GM12878 (cell line): ENCODE results near the gene TUB. TPM values are rescaled to one million over a fixed set of nuclear protein-coding genes. Genes with fewer than 3 reads are reported as not detected.

Source experiments
- ATAC-seq: fragments of 200-7000 bp; cut with Tn5 transposase; 3 replicates; pipeline ENCODE4 v1.9.1; 2020; ENCODE audit warnings: mild to moderate bottlenecking, moderate library complexity
- BruUV-seq: library from RNA; stranded (reverse); fragments of 400-500 nt; replicated peaks from 2 replicates; lab custom pipeline; 2021; lab: Mats Ljungman, UMichigan
- CTCF ChIA-PET: fragments of 300-600 bp; sonication (Branson Sonifier 250); formaldehyde crosslinking; extraction: SDS; loops from one replicate; lab custom pipeline; 2021; ENCODE audit warnings: inconsistent platforms; lab: Yijun Ruan, JAX
- POLR2A ChIA-PET: fragments of 350-600 bp; formaldehyde crosslinking; extraction: SDS; loops from one replicate; lab custom pipeline; 2021; ENCODE audit warnings: inconsistent platforms; lab: Charles Lee
- RAD21 ChIA-PET: fragments of 300-600 bp; sonication (Branson Sonifier 250); formaldehyde crosslinking; loops from one replicate; lab custom pipeline; 2023; ENCODE audit warnings: antibody characterized with exemption; ENCODE audit not compliant: unreplicated experiment; lab: Charles Lee
- SMC1A ChIA-PET: fragments of 300-600 bp; sonication (Branson Sonifier 250); formaldehyde crosslinking; loops from one replicate; lab custom pipeline; 2023; ENCODE audit not compliant: unreplicated experiment, uncharacterized antibody; lab: Charles Lee
- DNase-seq: peaks from one replicate; pipeline ENCODE4 v3.0.0-alpha.2; 2011; ENCODE audit warnings: low read depth, low spot score
- FAIRE-seq: peaks from 3 replicates; lab custom pipeline; 2011; peaks lifted over from hg19 to GRCh38; lab: Jason Lieb, UNC
- H2AFZ ChIP-seq: 2 replicates; pipeline ENCODE4 v1.6.0; 2011; ENCODE audit warnings: low read depth, low read length, control low read depth; ENCODE audit not compliant: control insufficient read depth
- H3K27ac ChIP-seq: 2 replicates; pipeline ENCODE4 v1.5.1; 2011; ENCODE audit warnings: control low read depth; ENCODE audit not compliant: control insufficient read depth, insufficient read depth
- H3K27me3 ChIP-seq, 2 experiments: replicated peaks in 1 of 2; 2 replicates each; pipeline versions ENCODE4 v1.6.0 to v1.6.1; 2011; ENCODE audit warnings: low read length in 1 of 2; ENCODE audit not compliant: control insufficient read depth in 2 of 2, insufficient read depth in 2 of 2
- H3K36me3 ChIP-seq, 2 experiments: 2 replicates each; pipeline ENCODE4 v1.5.1; 2011; ENCODE audit warnings: low read length in 1 of 2; ENCODE audit not compliant: control insufficient read depth in 2 of 2, insufficient read depth in 2 of 2
- H3K4me1 ChIP-seq: 2 replicates; pipeline ENCODE4 v1.6.1; 2011; ENCODE audit warnings: mild to moderate bottlenecking, low read length, moderate library complexity, mixed read lengths; ENCODE audit not compliant: control insufficient read depth, insufficient read depth
- H3K4me2 ChIP-seq: 2 replicates; pipeline ENCODE4 v1.6.0; 2011; ENCODE audit warnings: control low read depth; ENCODE audit not compliant: control insufficient read depth, insufficient read depth
- H3K4me3 ChIP-seq: fragments of 200-600 bp; sonication (generic); 2 replicates; pipeline ENCODE4 v1.5.1; 2016
- H3K79me2 ChIP-seq: 2 replicates; pipeline ENCODE4 v1.6.0; 2011; ENCODE audit warnings: low read length; ENCODE audit not compliant: control insufficient read depth, insufficient read depth
- H3K9ac ChIP-seq: 2 replicates; pipeline ENCODE4 v1.8.0; 2011; ENCODE audit warnings: low read length, control low read depth, mixed read lengths; ENCODE audit not compliant: control insufficient read depth, insufficient read depth
- H3K9me3 ChIP-seq: replicated peaks from 3 replicates; pipeline ENCODE4 v1.5.1; 2011; ENCODE audit warnings: mild to moderate bottlenecking, low read length; ENCODE audit not compliant: control insufficient read depth, insufficient read depth
- H4K20me1 ChIP-seq: 2 replicates; pipeline ENCODE4 v1.6.0; 2011; ENCODE audit not compliant: control insufficient read depth, insufficient read depth
- BMI1 ChIP-seq: fragments of 450-650 bp; IDR thresholded peaks from 2 replicates; pipeline ENCODE4 v1.6.1; 2016; ENCODE audit warnings: mild to moderate bottlenecking, moderate library complexity, borderline replicate concordance
- WGBS: methylation state at CpG from one replicate; pipeline ENCODE4 v1.1.6; 2016; ENCODE audit warnings: low lambda C conversion rate; ENCODE audit not compliant: insufficient replicate concordance, insufficient coverage; ENCODE audit errors: missing lambda C conversion rate; 5-methylcytosine and 5-hydroxymethylcytosine counted together
- in situ Hi-C: fragments of 300-500 bp; cut with MboI; formaldehyde crosslinking; loops from 9 replicates; pipeline ENCODE4 v1.14.3; 2018; ENCODE audit warnings: mixed read lengths
- intact Hi-C: fragments of 100-400 bp; cut with micrococcal nuclease; formaldehyde crosslinking; loops from one replicate; pipeline ENCODE4 v1.14.2; 2022; ENCODE audit not compliant: unreplicated experiment
- polyA plus RNA-seq, 11 experiments: library from polyadenylated mRNA; depleted of rRNA in 4 of 11; unstranded in 6 of 11; stranded (reverse) in 5 of 11; fragments of >200 nt; fragmentation: Nextera tagmentation in 4 of 11; fragmentation: Illumina TruSeq in 1 of 11; extraction: Ambion mirVana in 4 of 11; extraction: Trizol in 1 of 11; gene quantifications; 1 replicate in 1 of 11; 2 replicates in 10 of 11; pipeline versions ENCODE4 v1.2.1 to v1.2.3, GENCODE V29; 2011 to 2016; ENCODE audit warnings: inconsistent platforms in 2 of 11, missing spikeins in 2 of 11, low read depth in 1 of 11
- total RNA-seq, 4 experiments: library from RNA; depleted of rRNA in 3 of 4; stranded (reverse); fragments of >200 nt in 3 of 4; fragmentation: Illumina TruSeq in 1 of 4; extraction: Trizol in 1 of 4; gene quantifications; 2 replicates each; pipeline versions ENCODE4 v1.2.1 to v1.2.3, GENCODE V29; 2013 to 2021
- TF ChIP-seq, protein P1 (sequence below): fragments of 450-650 bp; IDR thresholded peaks from 2 replicates; pipeline ENCODE4 v1.6.1; 2016; ENCODE audit warnings: mild to moderate bottlenecking, moderate library complexity, borderline replicate concordance

Gene TUB
- total and polyA plus RNA-seq, 10 of the 15 experiments (the other 5 are each of a cell fraction or from before 2014, with no cell fraction given), result 0.01 to 0.06 (median 0.03) TPM; not detected in 6

- Histone ChIP-seq H3K79me2 (no peaks in the 10 kb centered on the region), H3K9ac (no peak overlapping the region), H3K27me3 (peaks cover 2 to 7% of the 10 kb centered on the region in 2 experiments; a peak in 3 of 4 replicates), H3K9me3 (no peaks in the 10 kb centered on the region), H3K4me2 (no peak overlapping the region), H3K27ac (no peak overlapping the region), H3K36me3 (no peaks in the 10 kb centered on the region), H4K20me1 (no peaks in the 10 kb centered on the region), H2AFZ (no peak overlapping the region), H3K4me3 (no peak overlapping the region), H3K4me1 (no peaks in the 10 kb centered on the region)
- DNase-seq, result no peak
- ChIA-PET RAD21 (interaction anchor here (0.6 kb wide), 1 partner anchor 31 kb away, joined by 3 read pairs; no protein-coding TSS in a partner anchor), SMC1A (no interaction called here), POLR2A (no interaction called here), CTCF (interaction anchor here (0.9 to 1.9 kb wide), 3 partner anchors 24 to 34 kb away, joined by 3 to 4 read pairs (median 3); no protein-coding TSS in a partner anchor)
- no peak for ATAC-seq
- in situ Hi-C loops, result no loop called here
- no TSS peak for BruUV-seq
- FAIRE-seq, result no peak
- WGBS, result 31% methylated on average over 10 of the region's 10 CpGs
- TF ChIP-seq, protein P1, sequence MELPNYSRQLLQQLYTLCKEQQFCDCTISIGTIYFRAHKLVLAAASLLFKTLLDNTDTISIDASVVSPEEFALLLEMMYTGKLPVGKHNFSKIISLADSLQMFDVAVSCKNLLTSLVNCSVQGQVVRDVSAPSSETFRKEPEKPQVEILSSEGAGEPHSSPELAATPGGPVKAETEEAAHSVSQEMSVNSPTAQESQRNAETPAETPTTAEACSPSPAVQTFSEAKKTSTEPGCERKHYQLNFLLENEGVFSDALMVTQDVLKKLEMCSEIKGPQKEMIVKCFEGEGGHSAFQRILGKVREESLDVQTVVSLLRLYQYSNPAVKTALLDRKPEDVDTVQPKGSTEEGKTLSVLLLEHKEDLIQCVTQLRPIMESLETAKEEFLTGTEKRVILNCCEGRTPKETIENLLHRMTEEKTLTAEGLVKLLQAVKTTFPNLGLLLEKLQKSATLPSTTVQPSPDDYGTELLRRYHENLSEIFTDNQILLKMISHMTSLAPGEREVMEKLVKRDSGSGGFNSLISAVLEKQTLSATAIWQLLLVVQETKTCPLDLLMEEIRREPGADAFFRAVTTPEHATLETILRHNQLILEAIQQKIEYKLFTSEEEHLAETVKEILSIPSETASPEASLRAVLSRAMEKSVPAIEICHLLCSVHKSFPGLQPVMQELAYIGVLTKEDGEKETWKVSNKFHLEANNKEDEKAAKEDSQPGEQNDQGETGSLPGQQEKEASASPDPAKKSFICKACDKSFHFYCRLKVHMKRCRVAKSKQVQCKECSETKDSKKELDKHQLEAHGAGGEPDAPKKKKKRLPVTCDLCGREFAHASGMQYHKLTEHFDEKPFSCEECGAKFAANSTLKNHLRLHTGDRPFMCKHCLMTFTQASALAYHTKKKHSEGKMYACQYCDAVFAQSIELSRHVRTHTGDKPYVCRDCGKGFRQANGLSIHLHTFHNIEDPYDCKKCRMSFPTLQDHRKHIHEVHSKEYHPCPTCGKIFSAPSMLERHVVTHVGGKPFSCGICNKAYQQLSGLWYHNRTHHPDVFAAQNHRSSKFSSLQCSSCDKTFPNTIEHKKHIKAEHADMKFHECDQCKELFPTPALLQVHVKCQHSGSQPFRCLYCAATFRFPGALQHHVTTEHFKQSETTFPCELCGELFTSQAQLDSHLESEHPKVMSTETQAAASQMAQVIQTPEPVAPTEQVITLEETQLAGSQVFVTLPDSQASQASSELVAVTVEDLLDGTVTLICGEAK, result no peak
- no peak for TF ChIP-seq BMI1
- intact Hi-C loops, result no loop called here
Observed at GRCh38 chr11:8066911-8067455, 14.0 kb upstream of the TUB start.
